Mammary epithelial cell (primary cell): ENCODE measurements around the gene CEACAM1.

Experiments used
- EZH2 ChIP-seq: IDR thresholded peaks from 2 replicates; pipeline ENCODE4 v1.6.1; 2012; ENCODE audit warnings: low read length, inconsistent platforms, borderline replicate concordance
- TF ChIP-seq, protein P1 (sequence below), 2 donors: IDR thresholded peaks in 1 of 2; conservative IDR thresholded peaks in 1 of 2; 2 replicates each; pipeline ENCODE4 v1.5.1; 2011 to 2012; ENCODE audit warnings: inconsistent platforms in 2 of 2, low read length in 2 of 2, mild to moderate bottlenecking in 2 of 2, control low read depth in 1 of 2, low read depth in 1 of 2; ENCODE audit not compliant: insufficient read depth in 1 of 2; ENCODE audit errors: extremely low read depth in 1 of 2

DNA sequence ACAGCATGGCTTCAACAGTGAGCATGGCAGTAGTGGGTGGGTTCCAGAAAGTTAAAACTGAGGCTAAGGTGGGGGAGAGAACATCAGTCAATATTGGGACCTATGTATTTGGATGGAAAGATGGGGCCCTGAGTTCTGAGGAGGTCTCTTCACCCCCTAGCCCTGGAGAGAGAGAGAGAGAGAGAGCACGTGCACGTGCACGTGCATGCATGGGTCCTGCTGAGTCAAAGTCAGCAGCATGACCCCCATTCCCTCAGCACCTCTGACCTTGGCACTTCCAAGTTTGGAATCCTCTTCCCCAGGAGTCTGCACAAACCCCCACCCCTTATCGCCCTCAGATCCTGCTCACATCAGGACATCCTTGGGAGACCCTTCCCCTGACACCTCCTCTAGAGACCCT lies 32.5 kb upstream of the CEACAM1 start:
- TF ChIP-seq EZH2 = no peak
- TF ChIP-seq, protein P1, sequence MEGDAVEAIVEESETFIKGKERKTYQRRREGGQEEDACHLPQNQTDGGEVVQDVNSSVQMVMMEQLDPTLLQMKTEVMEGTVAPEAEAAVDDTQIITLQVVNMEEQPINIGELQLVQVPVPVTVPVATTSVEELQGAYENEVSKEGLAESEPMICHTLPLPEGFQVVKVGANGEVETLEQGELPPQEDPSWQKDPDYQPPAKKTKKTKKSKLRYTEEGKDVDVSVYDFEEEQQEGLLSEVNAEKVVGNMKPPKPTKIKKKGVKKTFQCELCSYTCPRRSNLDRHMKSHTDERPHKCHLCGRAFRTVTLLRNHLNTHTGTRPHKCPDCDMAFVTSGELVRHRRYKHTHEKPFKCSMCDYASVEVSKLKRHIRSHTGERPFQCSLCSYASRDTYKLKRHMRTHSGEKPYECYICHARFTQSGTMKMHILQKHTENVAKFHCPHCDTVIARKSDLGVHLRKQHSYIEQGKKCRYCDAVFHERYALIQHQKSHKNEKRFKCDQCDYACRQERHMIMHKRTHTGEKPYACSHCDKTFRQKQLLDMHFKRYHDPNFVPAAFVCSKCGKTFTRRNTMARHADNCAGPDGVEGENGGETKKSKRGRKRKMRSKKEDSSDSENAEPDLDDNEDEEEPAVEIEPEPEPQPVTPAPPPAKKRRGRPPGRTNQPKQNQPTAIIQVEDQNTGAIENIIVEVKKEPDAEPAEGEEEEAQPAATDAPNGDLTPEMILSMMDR (conservative IDR thresholded peaks at IDR 0.05 in 1 of 2, IDR thresholded peaks at IDR 0.05 in 1 of 2; ENCODE audit: extremely low read depth in 1 of 2, insufficient read depth in 1 of 2, low read depth in 1 of 2, low read length in 2 of 2) = no peak
